ENCODE data around the gene HIVEP3. TPM values are rescaled to one million over a fixed set of nuclear protein-coding genes. Genes with fewer than 3 reads are reported as not detected.

Gene HIVEP3
- total RNA-seq, 1 experiment from 2014 or later = 1.4 TPM

GRCh38 chr1:41547781-41548560 is 370.8 kb downstream of the HIVEP3 start:
- no CpG with 5 or more reads among the region's 7 CpGs for WGBS (ENCODE audit: extremely low coverage, insufficient read length, low lambda C conversion rate)
- no peak overlapping the region for H3K9ac ChIP-seq (ENCODE audit: extremely low read depth, insufficient read length, low read length)
- no peak overlapping the region for H3K4me2 ChIP-seq (ENCODE audit: insufficient read depth, insufficient read length, low read length)
- no peak overlapping the region for H4K5ac ChIP-seq (ENCODE audit: insufficient read length, low read depth, low read length)
- no peak overlapping the region for H3K18ac ChIP-seq (ENCODE audit: insufficient read length, low read depth, low read length)
- no peaks in the 10 kb centered on the region for H4K20me1 ChIP-seq (ENCODE audit: control insufficient read depth, insufficient read depth, insufficient read length)
- Mint-ChIP-seq H3K27ac (no peak overlapping the region), H3K4me1 (no peaks in the 10 kb centered on the region), H3K9me3 (peaks cover 18 to 23% of the 10 kb centered on the region in 2 experiments), H3K27me3 (ENCODE audit: low read depth) (peaks cover 22% of the 10 kb centered on the region), H3K36me3 (ENCODE audit: insufficient read depth in 1 of 3, low read depth in 3 of 3) (peaks cover 0 to 10% (median 4%) of the 10 kb centered on the region in 3 experiments; a peak in 3 of 7 replicates), H3K4me3 (no peak overlapping the region)
- no peak for TF ChIP-seq CTCF (conservative IDR thresholded peaks at IDR 0.05)
- H3K56ac ChIP-seq (ENCODE audit: insufficient read length, low read depth, low read length) = no peak overlapping the region
- H2BK5ac ChIP-seq (ENCODE audit: insufficient read length, low read length) = no peak overlapping the region
- no peaks in the 10 kb centered on the region for H3K27me3 ChIP-seq (ENCODE audit: insufficient read depth, low read length)
- H3K79me1 ChIP-seq (ENCODE audit: insufficient read depth, low read depth, low read length, poor library complexity, severe bottlenecking) = no peaks in the 10 kb centered on the region
- no peak overlapping the region for H3K23ac ChIP-seq (ENCODE audit: insufficient read length, low read depth, low read length)
- H2AFZ ChIP-seq (ENCODE audit: low read length) = no peak overlapping the region
- no peaks in the 10 kb centered on the region for H3K4me1 ChIP-seq (ENCODE audit: insufficient read depth, low read length)
- no peak overlapping the region for H2BK20ac ChIP-seq (ENCODE audit: low read depth, low read length, poor library complexity, severe bottlenecking)
- H2BK15ac ChIP-seq (ENCODE audit: low read depth, low read length) = no peak overlapping the region
- H3K4ac ChIP-seq (ENCODE audit: low read depth, low read length) = no peak overlapping the region
- DNase-seq = no peak
- no peaks in the 10 kb centered on the region for H3K23me2 ChIP-seq (ENCODE audit: insufficient read length, low read depth, low read length, poor library complexity, severe bottlenecking)
- no peak overlapping the region for H2BK12ac ChIP-seq (ENCODE audit: insufficient read length, low read depth, low read length)
- H2AK5ac ChIP-seq (ENCODE audit: insufficient read length, low read length) = no peak overlapping the region
- no peak overlapping the region for H3K27ac ChIP-seq (ENCODE audit: insufficient read length, low read depth, low read length)
- H4K91ac ChIP-seq (ENCODE audit: insufficient read length, low read depth, low read length) = no peak overlapping the region
- H3K79me2 ChIP-seq (ENCODE audit: insufficient read depth, low read length) = no peaks in the 10 kb centered on the region
- peaks cover 6% of the 10 kb centered on the region for H3K9me3 ChIP-seq (ENCODE audit: control insufficient read depth, low read depth, low read length)
- no peak overlapping the region for H3T11ph ChIP-seq (ENCODE audit: low read length)
- H3K14ac ChIP-seq (ENCODE audit: insufficient read depth, low read length) = no peak overlapping the region
- no peak overlapping the region for H4K8ac ChIP-seq (replicated peaks; ENCODE audit: insufficient read length, low read depth, low read length)
- H2BK120ac ChIP-seq (ENCODE audit: low read depth, low read length, poor library complexity, severe bottlenecking) = no peak overlapping the region

All from H9 (cell line).